HepG2 (cell line): Measurements from ENCODE around the gene GATD1. TPM values are rescaled to one million over a fixed set of nuclear protein-coding genes. Genes with fewer than 3 reads are reported as not detected.

Experiments used
- ATAC-seq: fragments of 200-7000 bp; cut with Tn5 transposase; 3 replicates; pipeline ENCODE4 v1.9.1; 2020; ENCODE audit warnings: mild to moderate bottlenecking, moderate library complexity
- BruUV-seq: library from RNA; stranded (reverse); fragments of 400-500 nt; replicated peaks from 2 replicates; lab custom pipeline; 2021; lab: Mats Ljungman, UMichigan
- CTCF ChIA-PET: fragments of 300-600 bp; formaldehyde crosslinking; extraction: SDS; loops from one replicate; lab custom pipeline; 2021; ENCODE audit warnings: low total read pairs, inconsistent platforms, low intra/inter-chr PET ratio; lab: Yijun Ruan, JAX
- POLR2A ChIA-PET: fragments of 350-600 bp; sonication (Branson Sonifier 250); formaldehyde crosslinking; loops from one replicate; lab custom pipeline; 2020; ENCODE audit warnings: antibody characterized with exemption, inconsistent platforms; lab: Yijun Ruan, JAX
- DNase-seq: peaks from one replicate; pipeline ENCODE4 v3.0.0-alpha.2; 2015; ENCODE audit warnings: low spot score
- FAIRE-seq: peaks from 3 replicates; lab custom pipeline; 2011; peaks lifted over from hg19 to GRCh38; lab: Jason Lieb, UNC
- H2AFZ ChIP-seq: one replicate; pipeline ENCODE4 v1.6.1; 2011; ENCODE audit warnings: low read length, inconsistent platforms
- H3K27ac ChIP-seq: fragments of 300-600 bp; 3 replicates; pipeline ENCODE4 v1.8.0; 2011; ENCODE audit warnings: mixed run types, mild to moderate bottlenecking, mixed read lengths, low read length, inconsistent platforms; ENCODE audit not compliant: insufficient read depth; ENCODE audit errors: extremely low read length
- H3K27me3 ChIP-seq, 2 experiments: fragments of 200-600 bp in 1 of 2; 2 replicates in 1 of 2; 3 replicates in 1 of 2; pipeline versions ENCODE4 v1.6.0 to v1.8.0; 2011; ENCODE audit warnings: low read length in 2 of 2, mild to moderate bottlenecking in 2 of 2, moderate library complexity in 2 of 2, inconsistent platforms in 1 of 2; ENCODE audit not compliant: insufficient read depth in 2 of 2, control insufficient read depth in 1 of 2
- H3K36me3 ChIP-seq, 2 experiments: fragments of 200-600 bp in 1 of 2; replicated peaks in 1 of 2; 2 replicates in 1 of 2; 3 replicates in 1 of 2; pipeline versions ENCODE4 v1.5.1 to v1.8.0; 2011; ENCODE audit warnings: low read length in 2 of 2, inconsistent platforms in 1 of 2; ENCODE audit not compliant: insufficient read depth in 2 of 2, control insufficient read depth in 1 of 2
- H3K4me1 ChIP-seq: 2 replicates; pipeline ENCODE4 v1.5.1; 2012; ENCODE audit warnings: low read length, inconsistent platforms; ENCODE audit not compliant: insufficient read depth
- H3K4me2 ChIP-seq: 2 replicates; pipeline ENCODE4 v1.6.0; 2011; ENCODE audit warnings: low read depth, low read length, inconsistent platforms
- H3K4me3 ChIP-seq, 3 experiments: fragments of 200-600 bp in 1 of 3; sonication (generic), shearing (Covaris generic) in 1 of 3; replicated peaks in 1 of 3; 2 replicates each; pipeline ENCODE4 v1.5.1; 2011 to 2016; ENCODE audit warnings: low read length in 3 of 3, inconsistent platforms in 2 of 3, low read depth in 2 of 3, mild to moderate bottlenecking in 2 of 3, control low read depth in 1 of 3, mixed read lengths in 1 of 3; ENCODE audit not compliant: insufficient read depth in 1 of 3
- H3K79me2 ChIP-seq: one replicate; pipeline ENCODE4 v1.6.1; 2011; ENCODE audit warnings: low read length, inconsistent platforms; ENCODE audit not compliant: insufficient read depth
- H3K9ac ChIP-seq: 2 replicates; pipeline ENCODE4 v1.6.0; 2011; ENCODE audit warnings: mild to moderate bottlenecking, low read depth, low read length, inconsistent platforms; ENCODE audit not compliant: insufficient read depth
- H3K9me3 ChIP-seq: 2 replicates; pipeline ENCODE4 v1.5.1; 2012; ENCODE audit warnings: mild to moderate bottlenecking, low read length
- H4K20me1 ChIP-seq: 2 replicates; pipeline ENCODE4 v1.6.0; 2011; ENCODE audit warnings: inconsistent platforms, mild to moderate bottlenecking, low read length, moderate library complexity; ENCODE audit not compliant: insufficient read depth
- BRCA1 ChIP-seq: sonication (generic); formaldehyde crosslinking; IDR thresholded peaks from 2 replicates; pipeline ENCODE4 v1.4.0; 2020; ENCODE audit warnings: missing genetic modification reagents
- GZF1 ChIP-seq: sonication (generic); formaldehyde crosslinking; IDR thresholded peaks from 2 replicates; pipeline ENCODE4 v1.5.1; 2020; ENCODE audit warnings: mild to moderate bottlenecking, missing genetic modification reagents
- HNRNPH1 ChIP-seq: fragments of 200-400 bp; formaldehyde crosslinking; optimal IDR thresholded peaks from 2 replicates; pipeline ENCODE3; 2017; ENCODE audit warnings: mild to moderate bottlenecking, low read depth, low read length
- IKZF4 ChIP-seq: sonication (generic); formaldehyde crosslinking; IDR thresholded peaks from 2 replicates; pipeline ENCODE4 v1.5.1; 2020; ENCODE audit warnings: borderline replicate concordance, mild to moderate bottlenecking, low read depth, missing genetic modification reagents; ENCODE audit errors: not compliant biosample characterization
- KLF11 ChIP-seq: IDR thresholded peaks from 2 replicates; pipeline ENCODE4 v1.6.1; 2016; ENCODE audit warnings: missing compliant biosample characterization
- KMT2A ChIP-seq: sonication (generic); formaldehyde crosslinking; IDR thresholded peaks from 2 replicates; pipeline ENCODE4 v1.4.0; 2020; ENCODE audit warnings: missing genetic modification reagents
- MAFK ChIP-seq, 2 experiments: IDR thresholded peaks in 1 of 2; conservative IDR thresholded peaks in 1 of 2; 2 replicates each; pipeline ENCODE4 v1.6.1; 2011; ENCODE audit warnings: improper control_type of control experiment in 2 of 2, low read length in 2 of 2
- MTF2 ChIP-seq: sonication (generic); formaldehyde crosslinking; IDR thresholded peaks from 2 replicates; pipeline ENCODE4 v1.5.0; 2020; ENCODE audit warnings: missing genetic modification reagents, borderline replicate concordance
- NRL ChIP-seq: sonication (generic); formaldehyde crosslinking; IDR thresholded peaks from 2 replicates; pipeline ENCODE4 v1.5.0; 2020; ENCODE audit warnings: missing genetic modification reagents, mild to moderate bottlenecking, moderate library complexity, borderline replicate concordance
- RFX5 ChIP-seq: IDR thresholded peaks from 2 replicates; pipeline ENCODE4 v1.6.1; 2011; ENCODE audit warnings: low read depth, low read length, improper control_type of control experiment
- TARDBP ChIP-seq: sonication (generic); formaldehyde crosslinking; IDR thresholded peaks from 2 replicates; pipeline ENCODE4 v1.8.0; 2022; ENCODE audit warnings: mild to moderate bottlenecking, missing genetic modification reagents
- ZFP36L2 ChIP-seq: sonication (generic); formaldehyde crosslinking; IDR thresholded peaks from 2 replicates; pipeline ENCODE4 v1.4.0; 2020; ENCODE audit warnings: missing genetic modification reagents
- ZMYM3 ChIP-seq: sonication (generic); formaldehyde crosslinking; IDR thresholded peaks from 2 replicates; pipeline ENCODE4 v1.5.1; 2020; ENCODE audit warnings: mild to moderate bottlenecking, missing genetic modification reagents
- ZNF547 ChIP-seq: sonication (generic); formaldehyde crosslinking; IDR thresholded peaks from 2 replicates; pipeline ENCODE4 v1.5.1; 2020; ENCODE audit warnings: mild to moderate bottlenecking, missing genetic modification reagents
- ZNF746 ChIP-seq: sonication (generic); formaldehyde crosslinking; IDR thresholded peaks from 2 replicates; pipeline ENCODE4 v1.8.0; 2022; ENCODE audit warnings: mild to moderate bottlenecking, missing genetic modification reagents
- WGBS: methylation state at CpG from one replicate; pipeline ENCODE4 v1.1.6; 2017; ENCODE audit warnings: low lambda C conversion rate; 5-methylcytosine and 5-hydroxymethylcytosine counted together
- in situ Hi-C: cut with HindIII; loops from 2 replicates; pipeline ENCODE4 v1.10.0; 2017; ENCODE audit warnings: low pct_unique_long_range_greater_than_20kb; ENCODE audit not compliant: extremely low pct_ligation_motif_present
- intact Hi-C: fragments of 100-400 bp; cut with micrococcal nuclease; formaldehyde crosslinking; loops from one replicate; pipeline ENCODE4 v1.10.0; 2022; ENCODE audit not compliant: unreplicated experiment
- polyA plus RNA-seq, 8 experiments: library from polyadenylated mRNA; depleted of rRNA in 3 of 8; stranded (reverse) in 7 of 8; unstranded in 1 of 8; fragments of >200 nt; fragmentation: Illumina TruSeq in 4 of 8; extraction: Trizol in 4 of 8; gene quantifications; 2 replicates each; pipeline versions ENCODE4 v1.2.1 to v1.2.3, GENCODE V29; 2011 to 2016; ENCODE audit warnings: low read depth in 4 of 8, missing spikeins in 1 of 8, mixed read lengths in 1 of 8; ENCODE audit not compliant: insufficient read depth in 1 of 8
- total RNA-seq, 5 experiments: library from RNA; depleted of rRNA; stranded (reverse); fragments of >200 nt; fragmentation: Illumina TruSeq; extraction: Trizol; gene quantifications; 2 replicates each; pipeline ENCODE4 v1.2.3, GENCODE V29; 2016; ENCODE audit warnings: low read depth in 1 of 5
- TF ChIP-seq, protein P1 (sequence below): sonication (generic); formaldehyde crosslinking; IDR thresholded peaks from 2 replicates; pipeline ENCODE4 v1.5.0; 2020; ENCODE audit warnings: mild to moderate bottlenecking, missing genetic modification reagents
- TF ChIP-seq, protein P2 (sequence below): sonication (generic); formaldehyde crosslinking; IDR thresholded peaks from 2 replicates; pipeline ENCODE4 v1.8.0; 2022; ENCODE audit warnings: mild to moderate bottlenecking, missing genetic modification reagents; ENCODE audit not compliant: insufficient replicate concordance
- TF ChIP-seq, protein P3 (sequence below): sonication (generic); formaldehyde crosslinking; IDR thresholded peaks from 2 replicates; pipeline ENCODE4 v1.5.1; 2020; ENCODE audit warnings: missing genetic modification reagents, mild to moderate bottlenecking, borderline replicate concordance

Gene GATD1
- total and polyA plus RNA-seq, 2 of the 13 experiments (the other 11 are each of a cell fraction or from before 2014, with no cell fraction given) = 31.3 to 60.5 TPM

GRCh38 chr11:808427-809286 is 31.4 kb upstream of the GATD1 start (continued):
- 0 out of 2 replicates have a peak, but pooled peaks have one; percentile 19 for TF ChIP-seq ZNF746 (CRISPR knock-in tag)
- TF ChIP-seq BRCA1 (CRISPR knock-in tag) = 0 out of 2 replicates have a peak, but pooled peaks have one; percentile 20
- TF ChIP-seq ZNF547 (CRISPR knock-in tag) = peak; percentile 12; the same call in 1 of the 2 replicates
- TF ChIP-seq ZMYM3 (CRISPR knock-in tag) = peak; percentile 41; the same call in 1 of the 2 replicates
- 0 out of 2 replicates have a peak, but pooled peaks have one; percentile 62 for TF ChIP-seq MTF2
- TF ChIP-seq KMT2A (CRISPR knock-in tag) = peak; percentile 13; the same call in 1 of the 2 replicates
- TF ChIP-seq, protein P1, sequence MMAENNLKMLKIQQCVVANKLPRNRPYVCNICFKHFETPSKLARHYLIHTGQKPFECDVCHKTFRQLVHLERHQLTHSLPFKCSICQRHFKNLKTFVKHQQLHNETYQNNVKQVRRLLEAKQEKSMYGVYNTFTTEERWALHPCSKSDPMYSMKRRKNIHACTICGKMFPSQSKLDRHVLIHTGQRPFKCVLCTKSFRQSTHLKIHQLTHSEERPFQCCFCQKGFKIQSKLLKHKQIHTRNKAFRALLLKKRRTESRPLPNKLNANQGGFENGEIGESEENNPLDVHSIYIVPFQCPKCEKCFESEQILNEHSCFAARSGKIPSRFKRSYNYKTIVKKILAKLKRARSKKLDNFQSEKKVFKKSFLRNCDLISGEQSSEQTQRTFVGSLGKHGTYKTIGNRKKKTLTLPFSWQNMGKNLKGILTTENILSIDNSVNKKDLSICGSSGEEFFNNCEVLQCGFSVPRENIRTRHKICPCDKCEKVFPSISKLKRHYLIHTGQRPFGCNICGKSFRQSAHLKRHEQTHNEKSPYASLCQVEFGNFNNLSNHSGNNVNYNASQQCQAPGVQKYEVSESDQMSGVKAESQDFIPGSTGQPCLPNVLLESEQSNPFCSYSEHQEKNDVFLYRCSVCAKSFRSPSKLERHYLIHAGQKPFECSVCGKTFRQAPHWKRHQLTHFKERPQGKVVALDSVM (CRISPR knock-in tag) = peak; percentile 98
- no peak for TF ChIP-seq RFX5
- peak; percentile 10; the same call in 1 of the 2 replicates for TF ChIP-seq KLF11 (CRISPR knock-in tag)
- TF ChIP-seq ZFP36L2 (CRISPR knock-in tag) = peak; percentile 0; the same call in 1 of the 2 replicates
- TF ChIP-seq, all 625 proteins: peak for 50

DNA sequence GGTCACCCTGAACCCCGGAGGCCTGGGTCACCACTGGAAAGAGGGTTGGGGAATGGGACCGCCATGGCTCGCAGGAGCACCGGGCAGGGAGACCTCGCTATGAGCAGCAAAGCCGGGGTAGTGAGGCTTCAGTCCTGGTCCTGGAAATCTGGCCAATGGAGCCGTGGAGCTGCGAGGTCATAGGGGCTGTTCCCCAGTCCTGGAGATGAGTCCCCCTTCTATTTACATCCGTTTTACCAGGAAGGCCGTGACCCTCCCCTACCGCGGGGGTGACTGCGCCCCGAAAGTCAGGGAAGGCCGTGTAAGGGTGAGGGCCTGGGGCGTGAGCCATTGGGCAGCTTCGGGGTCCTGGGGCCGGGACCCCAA is 27.3 kb upstream of the GATD1 start:
- peaks cover 36% of the 10 kb centered on the region for H3K4me1 ChIP-seq
- H3K36me3 ChIP-seq = peaks cover 7 to 8% of the 10 kb centered on the region in 2 experiments; a peak in 3 of 5 replicates
- H3K27ac ChIP-seq = peak overlapping the region; percentile 19
- peak overlapping the region; percentile 60 to 82 (median 80) for H3K4me3 ChIP-seq
- FAIRE-seq (no peak), DNase-seq (no peak), ATAC-seq (no peak; the same call in 1 of the 3 replicates)
- H3K9me3 ChIP-seq = no peaks in the 10 kb centered on the region
- no peaks in the 10 kb centered on the region for H4K20me1 ChIP-seq
- POLR2A ChIA-PET = interaction anchor here (1.5 to 4.6 kb wide), 5 partner anchors 8 to 34 kb away, joined by 6 to 56 read pairs (median 7); partner anchors contain the start of gene PNPLA2
- CTCF ChIA-PET = no interaction called here
- intact Hi-C loops (no loop called here), in situ Hi-C loops (no loop called here)
- H3K79me2 ChIP-seq = peaks cover 25% of the 10 kb centered on the region
- H3K9ac ChIP-seq = peak overlapping the region; percentile 79
- no peak overlapping the region for H2AFZ ChIP-seq
- no TSS peak for BruUV-seq
- 3% methylated on average over 6 of the region's 18 CpGs for WGBS
- H3K4me2 ChIP-seq = peak overlapping the region; percentile 94
- no peaks in the 10 kb centered on the region; a peak in 1 of 5 replicates for H3K27me3 ChIP-seq
- TF ChIP-seq TARDBP (CRISPR knock-in tag) (0 out of 2 replicates have a peak, but pooled peaks have one; percentile 5), HNRNPH1 (no peak), NRL (CRISPR knock-in tag) (peak; percentile 45; the same call in 1 of the 2 replicates), MAFK (conservative IDR thresholded peaks at IDR 0.05 in 1 of 2, IDR thresholded peaks at IDR 0.05 in 1 of 2; ENCODE audit: low read length in 2 of 2) (no peak), IKZF4 (no peak), GZF1 (CRISPR knock-in tag) (no peak)
- TF ChIP-seq, protein P2, sequence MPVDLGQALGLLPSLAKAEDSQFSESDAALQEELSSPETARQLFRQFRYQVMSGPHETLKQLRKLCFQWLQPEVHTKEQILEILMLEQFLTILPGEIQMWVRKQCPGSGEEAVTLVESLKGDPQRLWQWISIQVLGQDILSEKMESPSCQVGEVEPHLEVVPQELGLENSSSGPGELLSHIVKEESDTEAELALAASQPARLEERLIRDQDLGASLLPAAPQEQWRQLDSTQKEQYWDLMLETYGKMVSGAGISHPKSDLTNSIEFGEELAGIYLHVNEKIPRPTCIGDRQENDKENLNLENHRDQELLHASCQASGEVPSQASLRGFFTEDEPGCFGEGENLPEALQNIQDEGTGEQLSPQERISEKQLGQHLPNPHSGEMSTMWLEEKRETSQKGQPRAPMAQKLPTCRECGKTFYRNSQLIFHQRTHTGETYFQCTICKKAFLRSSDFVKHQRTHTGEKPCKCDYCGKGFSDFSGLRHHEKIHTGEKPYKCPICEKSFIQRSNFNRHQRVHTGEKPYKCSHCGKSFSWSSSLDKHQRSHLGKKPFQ = no peak
- TF ChIP-seq, protein P3, sequence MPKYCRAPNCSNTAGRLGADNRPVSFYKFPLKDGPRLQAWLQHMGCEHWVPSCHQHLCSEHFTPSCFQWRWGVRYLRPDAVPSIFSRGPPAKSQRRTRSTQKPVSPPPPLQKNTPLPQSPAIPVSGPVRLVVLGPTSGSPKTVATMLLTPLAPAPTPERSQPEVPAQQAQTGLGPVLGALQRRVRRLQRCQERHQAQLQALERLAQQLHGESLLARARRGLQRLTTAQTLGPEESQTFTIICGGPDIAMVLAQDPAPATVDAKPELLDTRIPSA = no peak
